ENCODE data around the gene C19orf33. TPM values are rescaled to one million over a fixed set of nuclear protein-coding genes. Genes with fewer than 3 reads are reported as not detected.

The C19orf33 gene
- total and polyA plus RNA-seq, 10 donors = 3.2 to 53.6 (median 5.3) TPM; not detected in 2

GRCh38 chr19:38270587-38271167 lies 33.4 kb upstream of the C19orf33 start:
- peaks cover 8 to 58% (median 36%) of the 10 kb centered on the region in 6 donors for H3K4me1 ChIP-seq

GRCh38 chr19:38273499-38273898 lies 30.6 kb upstream of the C19orf33 start:
- H3K36me3 ChIP-seq = no peaks in the 10 kb centered on the region
- no peak overlapping the region for H3K4me3 ChIP-seq
- H3K9me3 ChIP-seq = no peaks in the 10 kb centered on the region
- no peak for TF ChIP-seq POLR2AphosphoS5 (IDR thresholded peaks at IDR 0.05)
- no peak for TF ChIP-seq CTCF (IDR thresholded peaks at IDR 0.05 in 8 of 11, conservative IDR thresholded peaks at IDR 0.05 in 3 of 11)
- no peak for TF ChIP-seq POLR2A (IDR thresholded peaks at IDR 0.05)
- H3K27me3 ChIP-seq (replicated peaks in 1 of 7) = no peaks in the 10 kb centered on the region
- intact Hi-C loops (cut with DNase I; ENCODE audit: low total_unique reads) = no loop called here
- H3K27ac ChIP-seq = peak overlapping the region in 4 of 8 donors; percentile 3 to 76 (median 42)
- peaks cover 8 to 57% (median 36%) of the 10 kb centered on the region in 6 donors for H3K4me1 ChIP-seq
- 70 to 81% (median 73%) methylated on average over 2 of the region's 2 CpGs for WGBS, 5 donors
- no peak for DNase-seq

More at GRCh38 chr19:38270587-38271167, 33.4 kb upstream of the C19orf33 start:
- H3K36me3 ChIP-seq = no peaks in the 10 kb centered on the region
- no peak overlapping the region for H3K4me3 ChIP-seq
- DNase-seq = no peak
- WGBS, 5 donors = 78 to 98% (median 89%) methylated on average over 5 of the region's 5 CpGs
- H3K9me3 ChIP-seq = no peaks in the 10 kb centered on the region
- no peaks in the 10 kb centered on the region for H3K27me3 ChIP-seq (replicated peaks in 1 of 7)
- no peak for TF ChIP-seq POLR2AphosphoS5 (IDR thresholded peaks at IDR 0.05)
- no peak for TF ChIP-seq CTCF (IDR thresholded peaks at IDR 0.05 in 8 of 11, conservative IDR thresholded peaks at IDR 0.05 in 3 of 11)
- TF ChIP-seq POLR2A (IDR thresholded peaks at IDR 0.05) = no peak
- intact Hi-C loops (cut with DNase I; ENCODE audit: low total_unique reads) = no loop called here
- H3K27ac ChIP-seq = no peak overlapping the region

GRCh38 chr19:38274739-38275138 lies 29.3 kb upstream of the C19orf33 start:
- DNase-seq = no peak
- H3K9me3 ChIP-seq = no peaks in the 10 kb centered on the region
- WGBS, 5 donors = 29 to 60% (median 43%) methylated on average over 9 of the region's 9 CpGs
- intact Hi-C loops (cut with DNase I; ENCODE audit: low total_unique reads) = no loop called here
- peaks cover 13 to 65% (median 48%) of the 10 kb centered on the region in 6 donors for H3K4me1 ChIP-seq
- peak overlapping the region in 7 of 8 donors; percentile 45 to 76 (median 60) for H3K27ac ChIP-seq
- peaks cover 0 to 4% (median 0%) of the 10 kb centered on the region in 6 donors for H3K36me3 ChIP-seq
- no peaks in the 10 kb centered on the region for H3K27me3 ChIP-seq (replicated peaks in 1 of 7)
- TF ChIP-seq POLR2AphosphoS5 (IDR thresholded peaks at IDR 0.05) (peak in 2 of 3 donors; percentile 71 to 76), POLR2A (IDR thresholded peaks at IDR 0.05) (no peak)
- no peak overlapping the region for H3K4me3 ChIP-seq

- intact Hi-C loops (cut with DNase I; ENCODE audit: low total_unique reads) = no loop called here
- H3K4me3 ChIP-seq = no peak overlapping the region
- H3K27me3 ChIP-seq (replicated peaks in 1 of 7) = no peaks in the 10 kb centered on the region
- peak overlapping the region; percentile 21 to 84 (median 76) for H3K27ac ChIP-seq
- peaks cover 0 to 16% (median 0%) of the 10 kb centered on the region in 6 donors for H3K36me3 ChIP-seq
- DNase-seq = no peak
- H3K9me3 ChIP-seq = no peaks in the 10 kb centered on the region
- H3K4me1 ChIP-seq = peaks cover 28 to 87% (median 64%) of the 10 kb centered on the region in 6 donors
- TF ChIP-seq POLR2AphosphoS5 (IDR thresholded peaks at IDR 0.05) (no peak), POLR2A (IDR thresholded peaks at IDR 0.05) (no peak), CTCF (IDR thresholded peaks at IDR 0.05 in 8 of 11, conservative IDR thresholded peaks at IDR 0.05 in 3 of 11) (no peak)
- WGBS, 5 donors = 87 to 96% (median 93%) methylated on average over 7 of the region's 7 CpGs
Observed at GRCh38 chr19:38276942-38277517, 27.0 kb upstream of the C19orf33 start.

Measured in spleen (tissue), 11 donors.